Liver (tissue), 9 donors: ENCODE data around the gene TEX29. TPM values are rescaled to one million over a fixed set of nuclear protein-coding genes. Genes with fewer than 3 reads are reported as not detected.

Experiments used
- DNase-seq: peaks from one replicate; pipeline ENCODE4 v3.0.0-alpha.2; 2017; ENCODE audit warnings: low spot score
- H3K27ac ChIP-seq, 2 donors: one replicate each; pipeline ENCODE4 v1.7.0; 2013; ENCODE audit warnings: inconsistent platforms in 2 of 2, low read length in 2 of 2, control low read depth in 1 of 2, low read depth in 1 of 2, mild to moderate bottlenecking in 1 of 2
- H3K27me3 ChIP-seq, 4 donors: one replicate each; pipeline versions ENCODE4 v1.6.1 to v1.7.0; 2013; ENCODE audit warnings: low read length in 3 of 4, inconsistent platforms in 1 of 4, mild to moderate bottlenecking in 1 of 4, moderate library complexity in 1 of 4; ENCODE audit not compliant: control insufficient read depth in 4 of 4, insufficient read depth in 4 of 4
- H3K36me3 ChIP-seq, 4 donors: one replicate each; pipeline versions ENCODE4 v1.6.1 to v1.7.0; 2013; ENCODE audit warnings: low read length in 3 of 4, mild to moderate bottlenecking in 3 of 4, low read depth in 1 of 4, moderate library complexity in 1 of 4; ENCODE audit not compliant: control insufficient read depth in 4 of 4, insufficient read depth in 3 of 4
- H3K4me1 ChIP-seq, 4 donors: one replicate each; pipeline versions ENCODE4 v1.6.1 to v1.7.0; 2013; ENCODE audit warnings: low read length in 3 of 4, mild to moderate bottlenecking in 3 of 4, moderate library complexity in 1 of 4; ENCODE audit not compliant: control insufficient read depth in 4 of 4, insufficient read depth in 4 of 4
- H3K4me3 ChIP-seq, 3 donors: one replicate each; pipeline versions ENCODE4 v1.6.1 to v1.7.0; 2013; ENCODE audit warnings: low read length in 3 of 3, control low read depth in 1 of 3, low read depth in 1 of 3, mild to moderate bottlenecking in 1 of 3
- H3K9ac ChIP-seq, 2 donors: one replicate each; pipeline ENCODE4 v1.7.0; 2013; ENCODE audit warnings: low read length in 2 of 2, mild to moderate bottlenecking in 2 of 2, moderate library complexity in 2 of 2, control low read depth in 1 of 2, low read depth in 1 of 2
- H3K9me3 ChIP-seq, 4 donors: one replicate each; pipeline versions ENCODE4 v1.6.1 to v1.7.0; 2013; ENCODE audit warnings: low read length in 3 of 4; ENCODE audit not compliant: control insufficient read depth in 4 of 4
- EGR1 ChIP-seq, 2 donors: IDR thresholded peaks; 2 replicates each; pipeline ENCODE4 v1.6.1; 2016 to 2018; ENCODE audit warnings: antibody characterized with exemption in 2 of 2, low read depth in 2 of 2
- FOXA1 ChIP-seq: IDR thresholded peaks from 2 replicates; pipeline ENCODE4 v1.6.1; 2016; ENCODE audit warnings: antibody characterized with exemption
- FOXA2 ChIP-seq: IDR thresholded peaks from 2 replicates; pipeline ENCODE4 v1.6.1; 2016; ENCODE audit warnings: antibody characterized with exemption
- GABPA ChIP-seq, 2 donors: IDR thresholded peaks in 1 of 2; conservative IDR thresholded peaks in 1 of 2; 2 replicates each; pipeline ENCODE4 v1.6.1; 2016; ENCODE audit warnings: antibody characterized with exemption in 2 of 2, mild to moderate bottlenecking in 1 of 2, moderate library complexity in 1 of 2
- HNF4A ChIP-seq, 2 donors: conservative IDR thresholded peaks; 2 replicates each; pipeline ENCODE4 v1.6.1; 2016; ENCODE audit warnings: antibody characterized with exemption in 2 of 2, mild to moderate bottlenecking in 2 of 2
- HNF4G ChIP-seq: IDR thresholded peaks from 2 replicates; pipeline ENCODE4 v1.6.1; 2016; ENCODE audit warnings: antibody characterized with exemption
- RAD21 ChIP-seq, 2 donors: IDR thresholded peaks; 2 replicates each; pipeline ENCODE4 v1.6.1; 2016; ENCODE audit warnings: antibody characterized with exemption in 2 of 2, mild to moderate bottlenecking in 2 of 2
- RXRA ChIP-seq, 2 donors: IDR thresholded peaks; 2 replicates each; pipeline ENCODE4 v1.6.1; 2017 to 2018; ENCODE audit warnings: antibody characterized with exemption in 2 of 2, mild to moderate bottlenecking in 1 of 2
- SP1 ChIP-seq: IDR thresholded peaks from 2 replicates; pipeline ENCODE4 v1.6.1; 2018; ENCODE audit warnings: antibody characterized with exemption, mild to moderate bottlenecking
- TAF1 ChIP-seq: conservative IDR thresholded peaks from 2 replicates; pipeline ENCODE4 v1.6.1; 2016; ENCODE audit warnings: antibody characterized with exemption, mild to moderate bottlenecking
- WGBS: extraction: QIAGEN DNeasy Blood & Tissue Kit; methylation state at CpG from one replicate; pipeline ENCODE4 v1.1.7; 2013; 5-methylcytosine and 5-hydroxymethylcytosine counted together
- polyA plus RNA-seq, 2 donors: library from polyadenylated mRNA; stranded (reverse) in 1 of 2; unstranded in 1 of 2; fragments of 200-250 nt in 1 of 2; fragments of >200 nt in 1 of 2; fragmentation: Nextera tagmentation in 1 of 2; extraction: Ambion mirVana in 1 of 2; gene quantifications; one replicate each; pipeline versions ENCODE4 v1.2.1 to v1.2.3, GENCODE V29; 2013 to 2015
- total RNA-seq, 2 donors: library from RNA; depleted of rRNA; stranded (reverse); fragments of >200 nt; gene quantifications; one replicate each; pipeline ENCODE4 v1.2.3, GENCODE V29; 2014
- TF ChIP-seq, protein P1 (sequence below): IDR thresholded peaks from 2 replicates; pipeline ENCODE4 v1.6.1; 2016; ENCODE audit warnings: antibody characterized with exemption
- TF ChIP-seq, protein P2 (sequence below): IDR thresholded peaks from 2 replicates; pipeline ENCODE4 v1.6.1; 2016; ENCODE audit warnings: antibody characterized with exemption, mild to moderate bottlenecking
- donor health status: healthy.
- donor health status: healthy.
- donor health status: healthy.
- donor health status: healthy.
- donor health status: healthy.

TEX29 gene
- total and polyA plus RNA-seq, 4 donors = 0.17 TPM; not detected in 3

DNA sequence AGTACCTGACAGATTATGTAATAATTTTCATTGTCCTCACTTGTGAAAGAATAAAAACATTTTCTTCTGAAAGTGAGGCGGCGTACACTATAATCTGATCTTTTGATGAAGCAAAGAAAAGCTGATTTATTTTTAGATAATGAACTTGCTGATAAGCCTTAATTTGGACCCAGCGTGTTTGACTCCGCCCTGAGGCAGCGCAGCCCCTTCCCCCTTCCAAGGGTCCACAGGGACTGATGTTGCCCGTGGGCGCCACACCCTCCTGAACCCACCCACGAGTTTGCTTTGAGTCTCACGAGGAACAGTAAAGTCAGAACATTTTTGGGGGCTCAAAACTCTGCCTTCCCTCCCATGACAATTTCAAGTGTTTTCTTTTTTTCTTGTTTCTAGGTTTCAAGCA is 40.0 kb downstream of the TEX29 start:
- Histone ChIP-seq H3K36me3 (no peaks in the 10 kb centered on the region), H3K4me1 (no peaks in the 10 kb centered on the region), H3K27ac (no peak overlapping the region), H3K9me3 (no peaks in the 10 kb centered on the region), H3K9ac (no peak overlapping the region), H3K4me3 (no peak overlapping the region), H3K27me3 (peaks cover 0 to 4% (median 0%) of the 10 kb centered on the region in 4 donors)
- TF ChIP-seq FOXA2 (no peak), GABPA (IDR thresholded peaks at IDR 0.05 in 1 of 2, conservative IDR thresholded peaks at IDR 0.05 in 1 of 2) (no peak), HNF4G (no peak), EGR1 (IDR thresholded peaks at IDR 0.05; ENCODE audit: low read depth in 2 of 2) (no peak), RXRA (IDR thresholded peaks at IDR 0.05) (no peak), FOXA1 (no peak), RAD21 (IDR thresholded peaks at IDR 0.05) (no peak), HNF4A (conservative IDR thresholded peaks at IDR 0.05) (no peak)
- TF ChIP-seq, protein P1, sequence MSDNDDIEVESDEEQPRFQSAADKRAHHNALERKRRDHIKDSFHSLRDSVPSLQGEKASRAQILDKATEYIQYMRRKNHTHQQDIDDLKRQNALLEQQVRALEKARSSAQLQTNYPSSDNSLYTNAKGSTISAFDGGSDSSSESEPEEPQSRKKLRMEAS = no peak
- TF ChIP-seq, protein P2, sequence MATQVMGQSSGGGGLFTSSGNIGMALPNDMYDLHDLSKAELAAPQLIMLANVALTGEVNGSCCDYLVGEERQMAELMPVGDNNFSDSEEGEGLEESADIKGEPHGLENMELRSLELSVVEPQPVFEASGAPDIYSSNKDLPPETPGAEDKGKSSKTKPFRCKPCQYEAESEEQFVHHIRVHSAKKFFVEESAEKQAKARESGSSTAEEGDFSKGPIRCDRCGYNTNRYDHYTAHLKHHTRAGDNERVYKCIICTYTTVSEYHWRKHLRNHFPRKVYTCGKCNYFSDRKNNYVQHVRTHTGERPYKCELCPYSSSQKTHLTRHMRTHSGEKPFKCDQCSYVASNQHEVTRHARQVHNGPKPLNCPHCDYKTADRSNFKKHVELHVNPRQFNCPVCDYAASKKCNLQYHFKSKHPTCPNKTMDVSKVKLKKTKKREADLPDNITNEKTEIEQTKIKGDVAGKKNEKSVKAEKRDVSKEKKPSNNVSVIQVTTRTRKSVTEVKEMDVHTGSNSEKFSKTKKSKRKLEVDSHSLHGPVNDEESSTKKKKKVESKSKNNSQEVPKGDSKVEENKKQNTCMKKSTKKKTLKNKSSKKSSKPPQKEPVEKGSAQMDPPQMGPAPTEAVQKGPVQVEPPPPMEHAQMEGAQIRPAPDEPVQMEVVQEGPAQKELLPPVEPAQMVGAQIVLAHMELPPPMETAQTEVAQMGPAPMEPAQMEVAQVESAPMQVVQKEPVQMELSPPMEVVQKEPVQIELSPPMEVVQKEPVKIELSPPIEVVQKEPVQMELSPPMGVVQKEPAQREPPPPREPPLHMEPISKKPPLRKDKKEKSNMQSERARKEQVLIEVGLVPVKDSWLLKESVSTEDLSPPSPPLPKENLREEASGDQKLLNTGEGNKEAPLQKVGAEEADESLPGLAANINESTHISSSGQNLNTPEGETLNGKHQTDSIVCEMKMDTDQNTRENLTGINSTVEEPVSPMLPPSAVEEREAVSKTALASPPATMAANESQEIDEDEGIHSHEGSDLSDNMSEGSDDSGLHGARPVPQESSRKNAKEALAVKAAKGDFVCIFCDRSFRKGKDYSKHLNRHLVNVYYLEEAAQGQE = no peak
- DNase-seq = no peak
- WGBS = 79% methylated on average over 9 of the region's 9 CpGs

DNA sequence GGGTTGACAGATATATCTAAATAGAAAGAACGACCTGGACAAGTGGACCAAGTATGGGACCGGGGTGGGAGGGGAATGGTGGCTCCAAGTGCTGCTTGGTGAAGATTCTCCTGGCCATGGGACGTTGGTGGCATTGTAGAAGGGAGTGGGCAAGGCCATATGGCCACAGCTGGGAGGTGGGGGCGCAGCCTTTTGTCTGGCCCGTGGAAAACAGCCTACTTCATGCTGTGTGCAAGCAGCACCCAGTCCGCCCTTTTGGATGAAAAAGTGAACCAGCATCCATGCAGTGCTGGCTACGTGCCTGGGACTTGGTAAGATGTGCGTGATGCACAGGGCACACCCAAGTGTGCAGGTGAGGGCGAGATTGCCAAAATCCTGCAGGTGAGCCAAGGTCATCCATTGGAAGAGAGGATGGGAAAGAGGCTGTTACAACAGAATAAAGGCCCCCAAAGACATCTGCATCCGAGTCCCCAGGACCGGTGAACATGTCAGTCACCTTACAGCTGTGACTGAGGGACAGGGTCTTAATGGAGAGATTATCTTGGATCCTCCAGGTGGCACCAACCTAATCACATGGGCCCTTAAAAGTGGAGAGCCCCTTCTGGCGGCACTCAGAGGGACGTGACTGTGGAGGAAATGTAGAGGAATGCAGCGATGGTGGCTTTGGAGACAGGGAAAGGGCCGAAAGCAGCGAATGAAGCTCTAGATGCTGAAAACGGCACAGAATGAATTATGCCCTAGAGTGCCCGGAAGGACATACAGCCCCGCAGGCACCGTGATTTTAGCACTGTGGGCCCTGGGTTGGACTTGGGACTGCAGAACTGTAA is 40.8 kb downstream of the TEX29 start:
- Histone ChIP-seq H3K27me3 (peaks cover 0 to 4% (median 0%) of the 10 kb centered on the region in 4 donors), H3K9me3 (no peaks in the 10 kb centered on the region), H3K36me3 (no peaks in the 10 kb centered on the region), H3K4me1 (no peaks in the 10 kb centered on the region), H3K9ac (no peak overlapping the region), H3K27ac (no peak overlapping the region), H3K4me3 (no peak overlapping the region)
- DNase-seq = peak; percentile 23
- WGBS = 83% methylated on average over 20 of the region's 20 CpGs
- TF ChIP-seq GABPA (IDR thresholded peaks at IDR 0.05 in 1 of 2, conservative IDR thresholded peaks at IDR 0.05 in 1 of 2) = no peak
- TF ChIP-seq TAF1 = no peak
- TF ChIP-seq, protein P2 = no peak
- TF ChIP-seq SP1 = no peak
- no peak for TF ChIP-seq FOXA1
- no peak for TF ChIP-seq HNF4G
